ENCODE data around the gene ZNF30.

GRCh38 chr19:34960103-34960805 is 33.6 kb downstream of the ZNF30 start:
- no peak for TF ChIP-seq CTCF (IDR thresholded peaks at IDR 0.05)
- no peak for TF ChIP-seq POLR2A (IDR thresholded peaks at IDR 0.05)

Measured in uterus (tissue), 2 donors.